ENCODE data around the gene KIR3DL2. TPM values are rescaled to one million over a fixed set of nuclear protein-coding genes. Genes with fewer than 3 reads are reported as not detected.

KIR3DL2 gene
- total and polyA plus RNA-seq, 2 of the 4 experiments (the other 2 are of a cell fraction), result not detected

DNA sequence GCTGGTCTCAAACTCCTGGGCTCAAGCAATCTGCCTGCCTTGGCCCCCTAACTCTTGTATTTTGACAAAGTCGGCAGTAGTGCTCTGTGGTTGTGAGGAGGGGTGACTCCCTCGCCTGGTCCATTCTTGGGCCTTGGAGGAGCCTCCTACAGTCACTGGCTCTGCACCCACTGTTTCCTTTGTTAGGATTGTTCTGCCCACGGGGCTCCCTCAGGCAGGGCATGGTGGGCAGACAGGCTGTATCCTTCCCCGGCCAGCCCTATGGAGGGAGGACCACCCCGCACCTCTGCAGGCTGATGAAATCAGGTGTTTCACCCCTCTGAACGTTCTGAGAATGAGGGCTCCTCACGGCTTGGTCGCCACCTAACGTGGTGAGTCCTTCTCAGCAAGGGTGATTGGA is 33.0 kb downstream of the KIR3DL2 start:
- no peak overlapping the region for H3K4me2 ChIP-seq (ENCODE audit: low read depth, low read length)
- H3K14ac ChIP-seq (replicated peaks; ENCODE audit: low read depth, low read length), result no peak overlapping the region
- no peak overlapping the region for H2BK15ac ChIP-seq (ENCODE audit: low read depth, low read length)
- no peak overlapping the region for H2AK5ac ChIP-seq (ENCODE audit: low read depth, low read length)
- TF ChIP-seq POLR2A (IDR thresholded peaks at IDR 0.05; ENCODE audit: low read depth, low read length), result no peak
- TF ChIP-seq RFX5 (IDR thresholded peaks at IDR 0.05; ENCODE audit: low read depth, low read length), result no peak
- no peak for TF ChIP-seq BHLHE40 (IDR thresholded peaks at IDR 0.05; ENCODE audit: low read depth, low read length)
- TF ChIP-seq SMC3 (IDR thresholded peaks at IDR 0.05; ENCODE audit: low read depth, low read length), result no peak
- no peak for TF ChIP-seq RAD21 (IDR thresholded peaks at IDR 0.05; ENCODE audit: low read length)
- no peak for TF ChIP-seq NFE2L2 (IDR thresholded peaks at IDR 0.05; ENCODE audit: low read depth, low read length)
- TF ChIP-seq CEBPB (IDR thresholded peaks at IDR 0.05; ENCODE audit: low read depth, low read length), result no peak
- TF ChIP-seq, protein P1, sequence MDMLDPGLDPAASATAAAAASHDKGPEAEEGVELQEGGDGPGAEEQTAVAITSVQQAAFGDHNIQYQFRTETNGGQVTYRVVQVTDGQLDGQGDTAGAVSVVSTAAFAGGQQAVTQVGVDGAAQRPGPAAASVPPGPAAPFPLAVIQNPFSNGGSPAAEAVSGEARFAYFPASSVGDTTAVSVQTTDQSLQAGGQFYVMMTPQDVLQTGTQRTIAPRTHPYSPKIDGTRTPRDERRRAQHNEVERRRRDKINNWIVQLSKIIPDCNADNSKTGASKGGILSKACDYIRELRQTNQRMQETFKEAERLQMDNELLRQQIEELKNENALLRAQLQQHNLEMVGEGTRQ (IDR thresholded peaks at IDR 0.05; ENCODE audit: low read depth, low read length), result no peak
- no peak for TF ChIP-seq MAFK (IDR thresholded peaks at IDR 0.05; ENCODE audit: low read depth, low read length)
- TF ChIP-seq, protein P2, sequence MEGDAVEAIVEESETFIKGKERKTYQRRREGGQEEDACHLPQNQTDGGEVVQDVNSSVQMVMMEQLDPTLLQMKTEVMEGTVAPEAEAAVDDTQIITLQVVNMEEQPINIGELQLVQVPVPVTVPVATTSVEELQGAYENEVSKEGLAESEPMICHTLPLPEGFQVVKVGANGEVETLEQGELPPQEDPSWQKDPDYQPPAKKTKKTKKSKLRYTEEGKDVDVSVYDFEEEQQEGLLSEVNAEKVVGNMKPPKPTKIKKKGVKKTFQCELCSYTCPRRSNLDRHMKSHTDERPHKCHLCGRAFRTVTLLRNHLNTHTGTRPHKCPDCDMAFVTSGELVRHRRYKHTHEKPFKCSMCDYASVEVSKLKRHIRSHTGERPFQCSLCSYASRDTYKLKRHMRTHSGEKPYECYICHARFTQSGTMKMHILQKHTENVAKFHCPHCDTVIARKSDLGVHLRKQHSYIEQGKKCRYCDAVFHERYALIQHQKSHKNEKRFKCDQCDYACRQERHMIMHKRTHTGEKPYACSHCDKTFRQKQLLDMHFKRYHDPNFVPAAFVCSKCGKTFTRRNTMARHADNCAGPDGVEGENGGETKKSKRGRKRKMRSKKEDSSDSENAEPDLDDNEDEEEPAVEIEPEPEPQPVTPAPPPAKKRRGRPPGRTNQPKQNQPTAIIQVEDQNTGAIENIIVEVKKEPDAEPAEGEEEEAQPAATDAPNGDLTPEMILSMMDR (conservative IDR thresholded peaks at IDR 0.05; ENCODE audit: low read depth, low read length), result no peak
- TF ChIP-seq FOS (IDR thresholded peaks at IDR 0.05; ENCODE audit: low read depth, low read length), result no peak
- BruUV-seq (replicated peaks), result no TSS peak
- no peak overlapping the region for H4K5ac ChIP-seq (ENCODE audit: low read depth, low read length)
- H3K56ac ChIP-seq (ENCODE audit: extremely low read depth, insufficient read depth, low read length), result no peak overlapping the region
- ChIA-PET POLR2A (ENCODE audit: unreplicated experiment) (no interaction called here), CTCF (no interaction called here)
- no peak overlapping the region for H2AFZ ChIP-seq (replicated peaks; ENCODE audit: low read length, poor library complexity)
- no peak overlapping the region for H4K8ac ChIP-seq (ENCODE audit: low read depth in 2 of 2, low read length in 2 of 2)
- H2BK5ac ChIP-seq (ENCODE audit: low read depth, low read length, poor library complexity, severe bottlenecking), result no peak overlapping the region
- dilution Hi-C loops (cut with HindIII; ENCODE audit: low sequenced_read_pairs, unreplicated experiment) (no loop called here), in situ Hi-C loops (cut with MboI; ENCODE audit: low sequenced_read_pairs) (no loop called here), intact Hi-C loops (cut with micrococcal nuclease) (no loop called here)
- no peak overlapping the region for H3K9ac ChIP-seq (ENCODE audit: low read depth, low read length)
- no peaks in the 10 kb centered on the region for H3K27me3 ChIP-seq (ENCODE audit: control insufficient read depth, insufficient read depth, low read length)
- H3K79me1 ChIP-seq (ENCODE audit: low read depth in 1 of 2, low read length in 2 of 2), result no peaks in the 10 kb centered on the region
- no peak overlapping the region for H3K4me3 ChIP-seq (ENCODE audit: insufficient read depth, low read depth, low read length)
- ATAC-seq (ENCODE audit: low read depth) (no peak), DNase-seq (no peak)
- 54% methylated on average over 5 of the region's 9 CpGs; no CpG with 5 or more reads in 1 of the 2 experiments for WGBS, 2 experiments (ENCODE audit: extremely low coverage in 2 of 2, insufficient read length in 1 of 2)
- H2BK20ac ChIP-seq (ENCODE audit: low read depth, low read length), result no peak overlapping the region
- H3K4ac ChIP-seq (ENCODE audit: low read depth, low read length), result no peak overlapping the region
- H2AK9ac ChIP-seq (replicated peaks; ENCODE audit: low read depth, low read length, poor library complexity), result no peak overlapping the region
- H3K27ac ChIP-seq (ENCODE audit: insufficient read depth, low read length), result no peak overlapping the region
- H2BK120ac ChIP-seq (ENCODE audit: low read depth, low read length), result no peak overlapping the region
- H3K23ac ChIP-seq (ENCODE audit: low read depth, low read length), result no peak overlapping the region
- no peak overlapping the region for H4K91ac ChIP-seq (ENCODE audit: insufficient read depth, low read depth, low read length)
- peaks cover 29% of the 10 kb centered on the region for H3K9me3 ChIP-seq (ENCODE audit: control insufficient read depth, insufficient read depth, low read length)
- H4K20me1 ChIP-seq (ENCODE audit: insufficient read depth, low read length), result no peaks in the 10 kb centered on the region
- H3K18ac ChIP-seq (ENCODE audit: low read depth, low read length), result no peak overlapping the region
- H3K9me1 ChIP-seq (ENCODE audit: insufficient read depth, low read length), result no peaks in the 10 kb centered on the region
- no peaks in the 10 kb centered on the region for H3K36me3 ChIP-seq (ENCODE audit: control insufficient read depth, insufficient read depth, low read length)
- H3K4me1 ChIP-seq (ENCODE audit: control insufficient read depth, insufficient read depth, low read length), result no peaks in the 10 kb centered on the region
